B cell (primary cell): ENCODE data around the gene TCERG1L. TPM values are rescaled to one million over a fixed set of nuclear protein-coding genes. Genes with fewer than 3 reads are reported as not detected.

Experiments used
- ATAC-seq: fragments of 200-7000 bp; cut with Tn5 transposase; one replicate; pipeline ENCODE4 v1.10.0; 2021; ENCODE audit warnings: low read depth, mild to moderate bottlenecking, moderate number of reproducible peaks, moderate library complexity
- CTCF ChIA-PET: fragments of 350-600 bp; sonication (Branson Sonifier 250); formaldehyde crosslinking; loops from one replicate; lab custom pipeline; 2021; ENCODE audit warnings: antibody characterized with exemption, inconsistent platforms; lab: Charles Lee
- POLR2A ChIA-PET: fragments of 350-600 bp; sonication (Branson Sonifier 250); formaldehyde crosslinking; loops from one replicate; lab custom pipeline; 2021; ENCODE audit warnings: antibody characterized with exemption; lab: Charles Lee
- DNase-seq: peaks from one replicate; pipeline ENCODE4 v3.0.0; 2013
- H2AFZ ChIP-seq: 2 replicates; pipeline ENCODE4 v1.6.1; 2012; ENCODE audit warnings: mild to moderate bottlenecking, low read depth, low read length; ENCODE audit not compliant: insufficient read depth, poor library complexity, severe bottlenecking
- H3K27ac ChIP-seq, 2 donors: 1 replicate in 1 of 2; 2 replicates in 1 of 2; pipeline ENCODE4 v1.5.1; 2012 to 2013; ENCODE audit warnings: low read length in 2 of 2, mild to moderate bottlenecking in 2 of 2, moderate library complexity in 1 of 2
- H3K27me3 ChIP-seq, 4 experiments: fragments of 200-600 bp in 1 of 4; sonication (generic) in 1 of 4; replicated peaks in 1 of 4; 1 replicate in 2 of 4; 2 replicates in 2 of 4; pipeline versions ENCODE4 v1.6.1 to v1.7.0; 2013 to 2016; ENCODE audit warnings: low read length in 3 of 4, mild to moderate bottlenecking in 2 of 4, mixed read lengths in 1 of 4, moderate library complexity in 1 of 4; ENCODE audit not compliant: insufficient read depth in 4 of 4, control insufficient read depth in 3 of 4; ENCODE audit errors: control extremely low read depth in 1 of 4
- H3K36me3 ChIP-seq, 2 experiments: replicated peaks in 1 of 2; 1 replicate in 1 of 2; 2 replicates in 1 of 2; pipeline versions ENCODE4 v1.6.1 to v1.7.1; 2013; ENCODE audit warnings: low read length in 1 of 2; ENCODE audit not compliant: insufficient read depth in 2 of 2, control insufficient read depth in 1 of 2; ENCODE audit errors: control extremely low read depth in 1 of 2, extremely low read depth in 1 of 2
- H3K4me1 ChIP-seq, 2 donors: fragments of 200-600 bp in 1 of 2; sonication (generic) in 1 of 2; 1 replicate in 1 of 2; 2 replicates in 1 of 2; pipeline versions ENCODE4 v1.5.1 to v1.6.1; 2013 to 2017; ENCODE audit warnings: low read length in 2 of 2; ENCODE audit not compliant: control insufficient read depth in 2 of 2, insufficient read depth in 2 of 2
- H3K4me2 ChIP-seq: replicated peaks from 2 replicates; pipeline ENCODE3; 2012; ENCODE audit warnings: mild to moderate bottlenecking, low read depth, low read length; ENCODE audit not compliant: poor library complexity, severe bottlenecking
- H3K4me3 ChIP-seq, 5 experiments: fragments of 200-600 bp in 1 of 5; sonication (generic) in 1 of 5; 1 replicate in 3 of 5; 2 replicates in 2 of 5; pipeline versions ENCODE4 v1.5.1 to v1.7.0; 2011 to 2016; ENCODE audit warnings: low read length in 4 of 5, mild to moderate bottlenecking in 4 of 5, low read depth in 2 of 5, control low read depth in 1 of 5, moderate library complexity in 1 of 5; ENCODE audit not compliant: insufficient read depth in 1 of 5; ENCODE audit errors: control extremely low read depth in 1 of 5, extremely low read depth in 1 of 5
- H3K79me2 ChIP-seq: fragments of 200-600 bp; sonication (generic); one replicate; pipeline ENCODE4 v1.6.0; 2016; ENCODE audit warnings: low read length; ENCODE audit not compliant: control insufficient read depth, insufficient read depth
- H3K9ac ChIP-seq: fragments of 200-600 bp; sonication (generic); 2 replicates; pipeline ENCODE4 v1.6.1; 2017; ENCODE audit warnings: mild to moderate bottlenecking, low read length, moderate library complexity
- H3K9me3 ChIP-seq, 3 donors: one replicate each; pipeline versions ENCODE4 v1.6.1 to v1.7.1; 2013; ENCODE audit warnings: low read length in 2 of 3; ENCODE audit not compliant: control insufficient read depth in 2 of 3, insufficient read depth in 1 of 3; ENCODE audit errors: control extremely low read depth in 1 of 3
- H4K20me1 ChIP-seq: 2 replicates; pipeline ENCODE4 v1.6.0; 2012; ENCODE audit warnings: mild to moderate bottlenecking, low read length; ENCODE audit not compliant: insufficient read depth, control insufficient read depth, poor library complexity, severe bottlenecking
- H3K27ac Mint-ChIP-seq: one replicate; pipeline ENCODE4 v1.8.0; 2021; ENCODE audit warnings: mixed read lengths
- H3K27me3 Mint-ChIP-seq: one replicate; pipeline ENCODE4 v1.8.0; 2021; ENCODE audit warnings: mixed read lengths
- H3K4me1 Mint-ChIP-seq: one replicate; pipeline ENCODE4 v1.8.0; 2021; ENCODE audit warnings: mixed read lengths
- H3K4me3 Mint-ChIP-seq: one replicate; pipeline ENCODE4 v1.8.0; 2021; ENCODE audit warnings: mixed read lengths
- H3K9me3 Mint-ChIP-seq: one replicate; pipeline ENCODE4 v1.8.0; 2022; ENCODE audit warnings: mixed read lengths; ENCODE audit not compliant: insufficient read depth
- CTCF ChIP-seq: fragments of 200-600 bp; IDR thresholded peaks from one replicate; pipeline ENCODE4 v1.8.0; 2022; ENCODE audit warnings: antibody characterized with exemption, mild to moderate bottlenecking
- EZH2 ChIP-seq: IDR thresholded peaks from 2 replicates; pipeline ENCODE4 v1.6.1; 2012; ENCODE audit warnings: borderline replicate concordance, low read depth, mild to moderate bottlenecking, moderate library complexity, low read length; ENCODE audit not compliant: insufficient read depth, poor library complexity, severe bottlenecking
- WGBS: methylation state at CpG from one replicate; pipeline ENCODE4 v1.1.5; 2013; ENCODE audit warnings: missing lambda C conversion rate; ENCODE audit not compliant: insufficient coverage; 5-methylcytosine and 5-hydroxymethylcytosine counted together
- intact Hi-C: fragments of 100-400 bp; cut with micrococcal nuclease; formaldehyde crosslinking; loops from one replicate; pipeline ENCODE4 v1.10.0; 2022
- polyA plus RNA-seq: library from polyadenylated mRNA; depleted of rRNA; stranded (reverse); fragments of >200 nt; gene quantifications from 2 replicates; pipeline ENCODE4 v1.2.3, GENCODE V29; 2012
- total RNA-seq, 2 donors: library from RNA; stranded (reverse); fragments of 120-200 nt in 1 of 2; gene quantifications; 1 replicate in 1 of 2; 2 replicates in 1 of 2; pipeline versions ENCODE4 v1.2.3 to v1.2.4, GENCODE V29; 2013 to 2022

TCERG1L gene
- total and polyA plus RNA-seq, 2 donors (not counting 1 experiment from before 2014, with no cell fraction given): 0.10 TPM; not detected in 1

- no peaks in the 10 kb centered on the region for H3K36me3 ChIP-seq
- no peak for TF ChIP-seq EZH2
- TF ChIP-seq CTCF: no peak
- Mint-ChIP-seq H3K4me1 (no peaks in the 10 kb centered on the region), H3K27ac (no peak overlapping the region), H3K9me3 (no peaks in the 10 kb centered on the region), H3K27me3 (no peaks in the 10 kb centered on the region), H3K4me3 (no peak overlapping the region)
- no peak overlapping the region for H3K9ac ChIP-seq
- no peak overlapping the region for H3K27ac ChIP-seq
- intact Hi-C loops: no loop called here
- no peaks in the 10 kb centered on the region for H3K79me2 ChIP-seq
- CTCF ChIA-PET: no interaction called here
- H4K20me1 ChIP-seq: no peaks in the 10 kb centered on the region
- no peaks in the 10 kb centered on the region for H3K4me1 ChIP-seq
- no peaks in the 10 kb centered on the region for H3K27me3 ChIP-seq
- H3K4me3 ChIP-seq: no peak overlapping the region
- H3K9me3 ChIP-seq: peaks cover 0 to 14% (median 0%) of the 10 kb centered on the region in 3 donors
- POLR2A ChIA-PET: no interaction called here
- DNase-seq: no peak
- WGBS: 95% methylated on average over 8 of the region's 9 CpGs
- no peak overlapping the region for H2AFZ ChIP-seq
- H3K4me2 ChIP-seq: no peak overlapping the region
- ATAC-seq: no peak
Measured at GRCh38 chr10:131282961-131283360, 28.6 kb downstream of the TCERG1L start.

- no peaks in the 10 kb centered on the region for H3K4me1 ChIP-seq
- intact Hi-C loops: no loop called here
- Mint-ChIP-seq H3K27me3 (no peaks in the 10 kb centered on the region), H3K4me3 (no peak overlapping the region), H3K4me1 (no peaks in the 10 kb centered on the region), H3K9me3 (no peaks in the 10 kb centered on the region), H3K27ac (no peak overlapping the region)
- no peaks in the 10 kb centered on the region for H3K79me2 ChIP-seq
- H3K4me2 ChIP-seq: no peak overlapping the region
- H3K9me3 ChIP-seq: peaks cover 0 to 14% (median 0%) of the 10 kb centered on the region in 3 donors
- POLR2A ChIA-PET: no interaction called here
- ATAC-seq (no peak), DNase-seq (no peak)
- no peaks in the 10 kb centered on the region for H4K20me1 ChIP-seq
- no peaks in the 10 kb centered on the region for H3K36me3 ChIP-seq
- no peak overlapping the region for H3K4me3 ChIP-seq
- TF ChIP-seq EZH2 (no peak), CTCF (no peak)
- H3K9ac ChIP-seq: no peak overlapping the region
- no peak overlapping the region for H3K27ac ChIP-seq
- CTCF ChIA-PET: no interaction called here
- 20% methylated on average over 1 of the region's 1 CpG for WGBS
- H2AFZ ChIP-seq: no peak overlapping the region
- no peaks in the 10 kb centered on the region for H3K27me3 ChIP-seq
Measured at GRCh38 chr10:131280101-131280500, 31.4 kb downstream of the TCERG1L start.
